GM23338 (cell line): ENCODE data around the gene CHCHD6. TPM values are rescaled to one million over a fixed set of nuclear protein-coding genes. Genes with fewer than 3 reads are reported as not detected.

ENCODE experiments used
- ATAC-seq: fragments of 200-7000 bp; cut with Tn5 transposase; 3 replicates; pipeline ENCODE4 v1.9.1; 2020
- DNase-seq: peaks from one replicate; pipeline ENCODE4 v3.0.0-alpha.2; 2015; ENCODE audit warnings: low spot score
- H2AFZ ChIP-seq: fragments of 200-600 bp; sonication (generic); 2 replicates; pipeline ENCODE4 v1.8.0; 2016; ENCODE audit warnings: antibody characterized with exemption, mild to moderate bottlenecking, moderate library complexity
- H3F3A ChIP-seq: fragments of 200-600 bp; sonication (generic); replicated peaks from 2 replicates; pipeline ENCODE4 v1.8.0; 2017; ENCODE audit warnings: antibody characterized with exemption, mixed run types, low read depth
- H3K27ac ChIP-seq: fragments of 200-600 bp; sonication (generic); 2 replicates; pipeline ENCODE4 v1.6.1; 2016; ENCODE audit warnings: low read depth
- H3K27me3 ChIP-seq: fragments of 200-600 bp; sonication (generic); 2 replicates; pipeline ENCODE4 v1.8.0; 2016; ENCODE audit warnings: mild to moderate bottlenecking, mixed run types, moderate library complexity; ENCODE audit not compliant: insufficient read depth
- H3K36me3 ChIP-seq: fragments of 200-600 bp; sonication (generic); 2 replicates; pipeline ENCODE4 v1.8.0; 2016; ENCODE audit warnings: mild to moderate bottlenecking; ENCODE audit not compliant: insufficient read depth
- H3K4me1 ChIP-seq: fragments of 200-600 bp; sonication (generic); 2 replicates; pipeline ENCODE4 v1.8.0; 2016; ENCODE audit warnings: mild to moderate bottlenecking, moderate library complexity; ENCODE audit not compliant: insufficient read depth
- H3K4me2 ChIP-seq: fragments of 200-600 bp; sonication (generic); 2 replicates; pipeline ENCODE4 v1.7.1; 2017; ENCODE audit warnings: mixed run types
- H3K4me3 ChIP-seq: fragments of 200-600 bp; sonication (generic); 2 replicates; pipeline ENCODE4 v1.6.1; 2016; ENCODE audit warnings: mixed run types
- H3K79me2 ChIP-seq: fragments of 200-600 bp; sonication (generic); replicated peaks from 2 replicates; pipeline ENCODE4 v1.8.0; 2017; ENCODE audit warnings: mild to moderate bottlenecking; ENCODE audit not compliant: insufficient read depth
- H3K9me2 ChIP-seq: fragments of 200-600 bp; sonication (generic); 2 replicates; pipeline ENCODE4 v1.8.0; 2017; ENCODE audit not compliant: insufficient read depth
- H4K20me1 ChIP-seq: fragments of 200-600 bp; sonication (generic); replicated peaks from 2 replicates; pipeline ENCODE4 v1.8.0; 2017; ENCODE audit warnings: mild to moderate bottlenecking; ENCODE audit not compliant: insufficient read depth
- H3K27ac Mint-ChIP-seq: 2 replicates; pipeline ENCODE4 v1.8.0; 2020; ENCODE audit warnings: inconsistent platforms, mild to moderate bottlenecking, moderate library complexity, mixed read lengths
- H3K27me3 Mint-ChIP-seq: 3 replicates; pipeline ENCODE4 v1.8.0; 2022; ENCODE audit warnings: low read depth, mild to moderate bottlenecking, moderate library complexity, mixed read lengths, inconsistent platforms; ENCODE audit not compliant: insufficient read depth, poor library complexity
- H3K36me3 Mint-ChIP-seq: 3 replicates; pipeline ENCODE4 v1.8.0; 2021; ENCODE audit warnings: low read depth, mild to moderate bottlenecking, inconsistent platforms, moderate library complexity, mixed read lengths
- H3K4me1 Mint-ChIP-seq: 3 replicates; pipeline ENCODE4 v1.8.0; 2020; ENCODE audit warnings: mild to moderate bottlenecking, inconsistent platforms, mixed read lengths
- H3K4me3 Mint-ChIP-seq: 3 replicates; pipeline ENCODE4 v1.8.0; 2021; ENCODE audit warnings: moderate library complexity, mild to moderate bottlenecking, inconsistent platforms, mixed read lengths
- H3K9me3 Mint-ChIP-seq: 3 replicates; pipeline ENCODE4 v1.8.0; 2020; ENCODE audit warnings: moderate library complexity, mild to moderate bottlenecking, inconsistent platforms, mixed read lengths
- CREB1 ChIP-seq: fragments of 250-450 bp; sonication (Bioruptor Pico); IDR thresholded peaks from 2 replicates; pipeline ENCODE4 v1.5.0; 2020; ENCODE audit warnings: low read depth, mild to moderate bottlenecking, moderate library complexity
- CTCF ChIP-seq, 2 experiments: fragments of 200-600 bp in 1 of 2; sonication (generic) in 1 of 2; conservative IDR thresholded peaks; 2 replicates each; pipeline versions ENCODE4 v1.5.1 to v1.6.1; 2016 to 2017; ENCODE audit warnings: antibody characterized with exemption in 2 of 2, low read depth in 2 of 2, mild to moderate bottlenecking in 2 of 2, moderate library complexity in 1 of 2
- ETS1 ChIP-seq: IDR thresholded peaks from 2 replicates; pipeline ENCODE4 v1.6.1; 2016; ENCODE audit warnings: antibody characterized with exemption
- EZH2 ChIP-seq: fragments of 200-600 bp; sonication (generic); IDR thresholded peaks from one replicate; pipeline ENCODE4 v1.8.0; 2017; ENCODE audit warnings: antibody characterized with exemption, mild to moderate bottlenecking, low read depth; ENCODE audit not compliant: unreplicated experiment
- EZH2phosphoT487 ChIP-seq: fragments of 200-600 bp; sonication (generic); IDR thresholded peaks from one replicate; pipeline ENCODE4 v1.8.1; 2018; ENCODE audit warnings: antibody characterized with exemption; ENCODE audit not compliant: unreplicated experiment
- JUNB ChIP-seq: IDR thresholded peaks from one replicate; pipeline ENCODE4 v1.6.1; 2016; ENCODE audit warnings: antibody characterized with exemption; ENCODE audit not compliant: unreplicated experiment
- NANOG ChIP-seq: IDR thresholded peaks from 2 replicates; pipeline ENCODE4 v1.6.1; 2016; ENCODE audit warnings: antibody characterized with exemption, borderline replicate concordance
- POLR2AphosphoS5 ChIP-seq: IDR thresholded peaks from 2 replicates; pipeline ENCODE4 v1.6.1; 2016; ENCODE audit warnings: antibody characterized with exemption, low read depth
- REST ChIP-seq: IDR thresholded peaks from one replicate; pipeline ENCODE4 v1.6.1; 2018; ENCODE audit warnings: antibody characterized with exemption; ENCODE audit not compliant: unreplicated experiment
- STAT1 ChIP-seq: IDR thresholded peaks from one replicate; pipeline ENCODE4 v1.6.1; 2016; ENCODE audit warnings: antibody characterized with exemption; ENCODE audit not compliant: unreplicated experiment
- ZNF114 ChIP-seq: fragments of 250-450 bp; sonication (Bioruptor Pico); IDR thresholded peaks from 2 replicates; pipeline ENCODE4 v1.5.0; 2020; ENCODE audit warnings: mild to moderate bottlenecking, moderate library complexity
- ZNF331 ChIP-seq: fragments of 250-450 bp; sonication (Bioruptor Pico); IDR thresholded peaks from 2 replicates; pipeline ENCODE4 v1.5.0; 2020; ENCODE audit warnings: low read depth, mild to moderate bottlenecking, moderate library complexity
- ZNF462 ChIP-seq: fragments of 250-450 bp; sonication (Bioruptor Pico); IDR thresholded peaks from 2 replicates; pipeline ENCODE4 v1.5.0; 2020; ENCODE audit warnings: mild to moderate bottlenecking, moderate library complexity
- polyA plus RNA-seq: library from polyadenylated mRNA; unstranded; fragments of >200 nt; fragmentation: Nextera tagmentation; extraction: Ambion mirVana; gene quantifications from 2 replicates; pipeline ENCODE4 v1.2.1, GENCODE V29; 2016
- total RNA-seq: library from RNA; depleted of rRNA; stranded (reverse); fragments of >200 nt; shearing (Covaris generic); gene quantifications from 2 replicates; pipeline ENCODE4 v1.2.3, GENCODE V29; 2014

CHCHD6 gene
- total and polyA plus RNA-seq, 2 experiments from 2014 or later, result 28.8 to 43.0 TPM

- Mint-ChIP-seq H3K27ac (peak overlapping the region; percentile 81), H3K4me1 (peaks cover 30% of the 10 kb centered on the region), H3K4me3 (no peak overlapping the region), H3K9me3 (peaks cover 5% of the 10 kb centered on the region), H3K36me3 (0 out of 3 replicates have a peak, but pooled peaks cover under 1% of the 10 kb centered on the region), H3K27me3 (peaks cover 4% of the 10 kb centered on the region)
- H3K27me3 ChIP-seq, result no peaks in the 10 kb centered on the region
- no peaks in the 10 kb centered on the region for H3K79me2 ChIP-seq
- H3K36me3 ChIP-seq, result no peaks in the 10 kb centered on the region
- H4K20me1 ChIP-seq, result no peaks in the 10 kb centered on the region
- H3K4me1 ChIP-seq, result no peaks in the 10 kb centered on the region
- no peak overlapping the region for H3K4me3 ChIP-seq
- DNase-seq, result no peak
- no peak overlapping the region for H3K27ac ChIP-seq
- no peaks in the 10 kb centered on the region for H3F3A ChIP-seq
- H2AFZ ChIP-seq, result no peak overlapping the region
- TF ChIP-seq POLR2AphosphoS5 (no peak), ZNF331 (CRISPR knock-in tag) (no peak), ZNF114 (CRISPR knock-in tag) (no peak), NANOG (no peak), CTCF (conservative IDR thresholded peaks at IDR 0.05; ENCODE audit: low read depth in 2 of 2) (no peak), ZNF462 (CRISPR knock-in tag) (no peak), EZH2phosphoT487 (no peak), ETS1 (no peak), STAT1 (no peak), CREB1 (CRISPR knock-in tag) (no peak), EZH2 (no peak), REST (no peak), JUNB (no peak)
- no peaks in the 10 kb centered on the region for H3K9me2 ChIP-seq
- H3K4me2 ChIP-seq, result no peak overlapping the region
- peak; percentile 10; the same call in 2 of the 3 replicates for ATAC-seq
Measured at GRCh38 chr3:126969586-126969985, 265.5 kb downstream of the CHCHD6 start.
